H1 (cell line): Measurements from ENCODE around the gene CAMSAP1. TPM values are rescaled to one million over a fixed set of nuclear protein-coding genes. Genes with fewer than 3 reads are reported as not detected.

ENCODE experiments used
- SP1 ChIP-seq: IDR thresholded peaks from 2 replicates; pipeline ENCODE4 v1.6.1; 2011; ENCODE audit warnings: low read depth, low read length
- polyA plus RNA-seq, 7 experiments: library from polyadenylated mRNA; depleted of rRNA in 3 of 7; stranded (reverse) in 5 of 7; unstranded in 2 of 7; fragments of >200 nt in 5 of 7; fragments of 200-250 nt in 2 of 7; gene quantifications; 1 replicate in 5 of 7; 2 replicates in 1 of 7; 4 replicates in 1 of 7; pipeline versions ENCODE4 v1.2.1 to v1.2.3, GENCODE V29; 2011 to 2013; ENCODE audit warnings: missing spikeins in 2 of 7, mixed read lengths in 2 of 7
- total RNA-seq: library from RNA; stranded (reverse); fragmentation: NEBNext Ultra II Directional; extraction: Animal tissue kit (Norgen Biotek cat#: 25700); gene quantifications from 2 replicates; pipeline ENCODE4 v1.2.1, GENCODE V29; 2021
- TF ChIP-seq, protein P1 (sequence below): fragments of 300-600 bp; sonication (generic); IDR thresholded peaks from 2 replicates; pipeline ENCODE4 v1.7.1; 2012; ENCODE audit warnings: low read length, moderate library complexity, mild to moderate bottlenecking, inconsistent platforms; ENCODE audit not compliant: insufficient replicate concordance

CAMSAP1 gene
- total and polyA plus RNA-seq, 2 of the 8 experiments (the other 6 are each of a cell fraction or from before 2014, with no cell fraction given), result 13.4 to 44.0 TPM

DNA sequence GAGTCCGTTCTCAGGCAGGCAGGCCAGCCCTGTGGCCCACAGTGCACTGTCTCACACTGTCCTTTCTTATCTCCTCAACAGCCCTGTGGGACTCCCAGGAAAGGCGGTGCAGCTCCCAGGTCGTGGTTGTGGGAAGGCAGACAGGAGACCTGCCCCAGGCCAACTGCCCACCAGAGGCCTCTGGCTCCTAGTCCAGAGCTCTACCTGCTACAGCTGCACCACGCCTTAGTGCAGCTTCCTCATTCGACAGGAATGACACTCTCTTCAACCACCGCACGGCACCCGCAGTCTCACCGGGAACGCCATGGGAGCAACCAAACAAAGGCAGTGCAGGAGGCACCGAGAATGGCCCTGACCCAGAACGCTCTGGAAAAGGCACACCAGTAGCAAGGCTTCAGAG lies 25.3 kb downstream of the CAMSAP1 start (continued):
- TF ChIP-seq, protein P1, sequence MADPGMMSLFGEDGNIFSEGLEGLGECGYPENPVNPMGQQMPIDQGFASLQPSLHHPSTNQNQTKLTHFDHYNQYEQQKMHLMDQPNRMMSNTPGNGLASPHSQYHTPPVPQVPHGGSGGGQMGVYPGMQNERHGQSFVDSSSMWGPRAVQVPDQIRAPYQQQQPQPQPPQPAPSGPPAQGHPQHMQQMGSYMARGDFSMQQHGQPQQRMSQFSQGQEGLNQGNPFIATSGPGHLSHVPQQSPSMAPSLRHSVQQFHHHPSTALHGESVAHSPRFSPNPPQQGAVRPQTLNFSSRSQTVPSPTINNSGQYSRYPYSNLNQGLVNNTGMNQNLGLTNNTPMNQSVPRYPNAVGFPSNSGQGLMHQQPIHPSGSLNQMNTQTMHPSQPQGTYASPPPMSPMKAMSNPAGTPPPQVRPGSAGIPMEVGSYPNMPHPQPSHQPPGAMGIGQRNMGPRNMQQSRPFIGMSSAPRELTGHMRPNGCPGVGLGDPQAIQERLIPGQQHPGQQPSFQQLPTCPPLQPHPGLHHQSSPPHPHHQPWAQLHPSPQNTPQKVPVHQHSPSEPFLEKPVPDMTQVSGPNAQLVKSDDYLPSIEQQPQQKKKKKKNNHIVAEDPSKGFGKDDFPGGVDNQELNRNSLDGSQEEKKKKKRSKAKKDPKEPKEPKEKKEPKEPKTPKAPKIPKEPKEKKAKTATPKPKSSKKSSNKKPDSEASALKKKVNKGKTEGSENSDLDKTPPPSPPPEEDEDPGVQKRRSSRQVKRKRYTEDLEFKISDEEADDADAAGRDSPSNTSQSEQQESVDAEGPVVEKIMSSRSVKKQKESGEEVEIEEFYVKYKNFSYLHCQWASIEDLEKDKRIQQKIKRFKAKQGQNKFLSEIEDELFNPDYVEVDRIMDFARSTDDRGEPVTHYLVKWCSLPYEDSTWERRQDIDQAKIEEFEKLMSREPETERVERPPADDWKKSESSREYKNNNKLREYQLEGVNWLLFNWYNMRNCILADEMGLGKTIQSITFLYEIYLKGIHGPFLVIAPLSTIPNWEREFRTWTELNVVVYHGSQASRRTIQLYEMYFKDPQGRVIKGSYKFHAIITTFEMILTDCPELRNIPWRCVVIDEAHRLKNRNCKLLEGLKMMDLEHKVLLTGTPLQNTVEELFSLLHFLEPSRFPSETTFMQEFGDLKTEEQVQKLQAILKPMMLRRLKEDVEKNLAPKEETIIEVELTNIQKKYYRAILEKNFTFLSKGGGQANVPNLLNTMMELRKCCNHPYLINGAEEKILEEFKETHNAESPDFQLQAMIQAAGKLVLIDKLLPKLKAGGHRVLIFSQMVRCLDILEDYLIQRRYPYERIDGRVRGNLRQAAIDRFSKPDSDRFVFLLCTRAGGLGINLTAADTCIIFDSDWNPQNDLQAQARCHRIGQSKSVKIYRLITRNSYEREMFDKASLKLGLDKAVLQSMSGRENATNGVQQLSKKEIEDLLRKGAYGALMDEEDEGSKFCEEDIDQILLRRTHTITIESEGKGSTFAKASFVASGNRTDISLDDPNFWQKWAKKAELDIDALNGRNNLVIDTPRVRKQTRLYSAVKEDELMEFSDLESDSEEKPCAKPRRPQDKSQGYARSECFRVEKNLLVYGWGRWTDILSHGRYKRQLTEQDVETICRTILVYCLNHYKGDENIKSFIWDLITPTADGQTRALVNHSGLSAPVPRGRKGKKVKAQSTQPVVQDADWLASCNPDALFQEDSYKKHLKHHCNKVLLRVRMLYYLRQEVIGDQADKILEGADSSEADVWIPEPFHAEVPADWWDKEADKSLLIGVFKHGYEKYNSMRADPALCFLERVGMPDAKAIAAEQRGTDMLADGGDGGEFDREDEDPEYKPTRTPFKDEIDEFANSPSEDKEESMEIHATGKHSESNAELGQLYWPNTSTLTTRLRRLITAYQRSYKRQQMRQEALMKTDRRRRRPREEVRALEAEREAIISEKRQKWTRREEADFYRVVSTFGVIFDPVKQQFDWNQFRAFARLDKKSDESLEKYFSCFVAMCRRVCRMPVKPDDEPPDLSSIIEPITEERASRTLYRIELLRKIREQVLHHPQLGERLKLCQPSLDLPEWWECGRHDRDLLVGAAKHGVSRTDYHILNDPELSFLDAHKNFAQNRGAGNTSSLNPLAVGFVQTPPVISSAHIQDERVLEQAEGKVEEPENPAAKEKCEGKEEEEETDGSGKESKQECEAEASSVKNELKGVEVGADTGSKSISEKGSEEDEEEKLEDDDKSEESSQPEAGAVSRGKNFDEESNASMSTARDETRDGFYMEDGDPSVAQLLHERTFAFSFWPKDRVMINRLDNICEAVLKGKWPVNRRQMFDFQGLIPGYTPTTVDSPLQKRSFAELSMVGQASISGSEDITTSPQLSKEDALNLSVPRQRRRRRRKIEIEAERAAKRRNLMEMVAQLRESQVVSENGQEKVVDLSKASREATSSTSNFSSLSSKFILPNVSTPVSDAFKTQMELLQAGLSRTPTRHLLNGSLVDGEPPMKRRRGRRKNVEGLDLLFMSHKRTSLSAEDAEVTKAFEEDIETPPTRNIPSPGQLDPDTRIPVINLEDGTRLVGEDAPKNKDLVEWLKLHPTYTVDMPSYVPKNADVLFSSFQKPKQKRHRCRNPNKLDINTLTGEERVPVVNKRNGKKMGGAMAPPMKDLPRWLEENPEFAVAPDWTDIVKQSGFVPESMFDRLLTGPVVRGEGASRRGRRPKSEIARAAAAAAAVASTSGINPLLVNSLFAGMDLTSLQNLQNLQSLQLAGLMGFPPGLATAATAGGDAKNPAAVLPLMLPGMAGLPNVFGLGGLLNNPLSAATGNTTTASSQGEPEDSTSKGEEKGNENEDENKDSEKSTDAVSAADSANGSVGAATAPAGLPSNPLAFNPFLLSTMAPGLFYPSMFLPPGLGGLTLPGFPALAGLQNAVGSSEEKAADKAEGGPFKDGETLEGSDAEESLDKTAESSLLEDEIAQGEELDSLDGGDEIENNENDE, result no peak
- no peak for TF ChIP-seq SP1
